ENCODE data around the gene POU6F1. TPM values are rescaled to one million over a fixed set of nuclear protein-coding genes. Genes with fewer than 3 reads are reported as not detected.

POU6F1 gene
- total and polyA plus RNA-seq, 9 of the 15 experiments (the other 6 are each of a cell fraction or from before 2014, with no cell fraction given), result 0.14 to 3.3 (median 1.1) TPM

- TF ChIP-seq MGA (IDR thresholded peaks at IDR 0.05) (peak; percentile 27; the same call in 1 of the 2 replicates), ZNF274 (IDR thresholded peaks at IDR 0.05; ENCODE audit: borderline replicate concordance, low read depth, low read length) (no peak), BHLHE40 (IDR thresholded peaks at IDR 0.05; ENCODE audit: low read length) (peak; percentile 39; the same call in 1 of the 2 replicates), MTA2 (IDR thresholded peaks at IDR 0.05; ENCODE audit: low read depth) (no peak), TFAP4 (CRISPR knock-in tag; IDR thresholded peaks at IDR 0.05; ENCODE audit: borderline replicate concordance) (peak; percentile 90), ZC3H4 (CRISPR knock-in tag; IDR thresholded peaks at IDR 0.05; ENCODE audit: borderline replicate concordance) (no peak), NR0B1 (IDR thresholded peaks at IDR 0.05; ENCODE audit: partially characterized antibody) (no peak), AFF4 (CRISPR knock-in tag; IDR thresholded peaks at IDR 0.05) (peak; percentile 54; the same call in 1 of the 2 replicates), SUPT5H (IDR thresholded peaks at IDR 0.05) (peak; percentile 74)
Measured at GRCh38 chr12:51217968-51218606, at the start of gene POU6F1 (continued).

Measured in K562 (cell line).